Vagina (tissue), 2 donors: Measurements from ENCODE around the gene CPT1B.

ENCODE experiments used
- CTCF ChIP-seq, 3 experiments: fragments of 450-650 bp in 2 of 3; fragments of 200-600 bp in 1 of 3; sonication (generic) in 1 of 3; IDR thresholded peaks; one replicate each; pipeline ENCODE4 v1.5.1; 2017 to 2019; ENCODE audit warnings: antibody characterized with exemption in 3 of 3, mild to moderate bottlenecking in 2 of 3, moderate library complexity in 2 of 3
- POLR2AphosphoS5 ChIP-seq, 2 donors: sonication (generic); formaldehyde crosslinking; IDR thresholded peaks; one replicate each; pipeline ENCODE4 v1.9.0; 2017; ENCODE audit warnings: antibody characterized with exemption in 2 of 2, mild to moderate bottlenecking in 2 of 2, low read depth in 1 of 2; ENCODE audit not compliant: insufficient read depth in 1 of 2

- TF ChIP-seq CTCF (IDR thresholded peaks at IDR 0.05) (no peak), POLR2AphosphoS5 (IDR thresholded peaks at IDR 0.05; ENCODE audit: insufficient read depth in 1 of 2, low read depth in 1 of 2) (no peak)
Measured at GRCh38 chr22:50608996-50609395, 30.8 kb upstream of the CPT1B start.
